GM19395 (cell line): ENCODE results near the gene RGS6.

Experiments
- ATAC-seq: cut with Tn5 transposase; IDR thresholded peaks from one replicate; pipeline ENCODE4 v1.9.1; 2021; ENCODE audit warnings: mild to moderate bottlenecking, moderate library complexity; ENCODE audit not compliant: unreplicated experiment

The RGS6 gene

GRCh38 chr14:72492196-72492595, 560.0 kb downstream of the RGS6 start:
- ATAC-seq: no peak

GRCh38 chr14:72495668-72496067, 563.4 kb downstream of the RGS6 start:
- ATAC-seq: no peak

DNA sequence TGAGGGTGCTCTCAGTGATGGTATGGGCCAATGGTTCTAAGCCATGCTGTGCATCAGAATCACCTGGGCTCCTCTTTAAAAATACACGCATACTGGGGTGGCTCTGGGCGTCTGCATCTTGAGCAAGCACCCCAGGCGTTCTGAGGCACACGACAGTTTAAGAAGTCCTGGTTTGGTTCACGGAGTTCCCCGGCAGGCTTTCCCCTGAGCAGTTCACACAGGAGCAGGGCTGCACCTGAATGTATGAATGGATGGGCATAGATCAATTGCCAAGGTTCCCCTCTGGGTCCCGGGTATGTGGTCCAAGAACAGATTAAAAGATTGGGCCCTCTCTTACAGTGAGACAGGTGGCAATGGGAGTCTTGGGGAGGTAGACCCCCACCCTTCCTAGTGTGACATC, 566.4 kb downstream of the RGS6 start:
- no peak for ATAC-seq

DNA sequence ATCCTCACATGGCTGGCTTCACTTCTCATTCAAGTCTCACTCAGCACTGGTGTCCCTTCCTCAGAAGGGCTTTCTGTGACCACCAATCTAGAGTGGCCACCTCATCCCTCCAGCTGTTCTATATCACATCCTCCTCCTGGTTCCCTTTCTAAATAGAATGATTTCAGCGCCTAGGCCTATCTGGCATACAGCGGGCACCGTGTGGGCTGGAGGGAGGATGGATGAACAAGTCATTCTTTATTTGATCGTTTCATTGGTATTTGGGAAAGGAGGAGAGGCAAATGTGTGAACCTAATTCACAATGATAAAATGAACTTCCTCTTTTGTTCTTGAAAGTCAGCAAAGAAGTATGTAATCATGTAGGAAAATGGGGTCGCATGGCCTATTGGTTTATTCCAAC, 567.5 kb downstream of the RGS6 start:
- no peak for ATAC-seq

- ATAC-seq: no peak
Observed at GRCh38 chr14:72500234-72500838, 568.1 kb downstream of the RGS6 start.

DNA sequence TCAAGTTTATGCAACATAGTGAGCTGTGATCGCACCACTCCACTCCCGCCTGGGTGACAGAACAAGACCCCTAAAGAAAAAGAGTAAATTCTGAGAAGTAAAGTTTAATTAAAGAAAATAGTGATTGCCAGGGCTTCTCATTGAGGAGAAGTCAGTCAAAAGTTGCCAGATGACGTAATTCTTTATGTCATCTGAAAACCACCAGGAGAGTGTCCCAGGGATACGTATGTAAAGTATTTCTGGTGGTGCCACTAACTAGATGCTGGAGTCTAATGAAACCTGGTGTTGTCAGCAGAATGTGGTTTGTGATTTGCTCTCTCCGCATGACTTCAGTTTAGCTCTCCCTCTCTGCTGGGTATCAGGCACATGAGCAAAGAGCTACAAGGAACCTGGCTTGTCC, 569.2 kb downstream of the RGS6 start:
- no peak for ATAC-seq

DNA sequence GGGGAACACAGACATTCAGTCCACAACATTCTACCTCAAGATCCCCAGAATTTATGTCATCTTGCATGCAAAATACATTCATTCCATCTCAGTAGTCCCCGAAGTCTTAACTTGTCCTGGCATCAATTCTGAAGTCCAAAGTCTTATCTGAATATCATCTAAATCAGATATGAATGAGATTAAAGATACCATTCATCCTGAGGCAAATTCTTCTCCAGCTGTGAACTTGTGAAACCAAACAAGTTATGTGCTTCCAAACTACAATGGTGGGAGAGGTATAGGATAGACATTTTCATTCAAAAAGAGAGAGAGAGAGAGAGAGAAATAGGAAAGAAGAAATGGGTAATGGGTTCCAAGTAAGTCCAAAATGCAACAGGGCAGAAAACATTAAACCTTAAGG, 571.0 kb downstream of the RGS6 start:
- no peak for ATAC-seq

DNA sequence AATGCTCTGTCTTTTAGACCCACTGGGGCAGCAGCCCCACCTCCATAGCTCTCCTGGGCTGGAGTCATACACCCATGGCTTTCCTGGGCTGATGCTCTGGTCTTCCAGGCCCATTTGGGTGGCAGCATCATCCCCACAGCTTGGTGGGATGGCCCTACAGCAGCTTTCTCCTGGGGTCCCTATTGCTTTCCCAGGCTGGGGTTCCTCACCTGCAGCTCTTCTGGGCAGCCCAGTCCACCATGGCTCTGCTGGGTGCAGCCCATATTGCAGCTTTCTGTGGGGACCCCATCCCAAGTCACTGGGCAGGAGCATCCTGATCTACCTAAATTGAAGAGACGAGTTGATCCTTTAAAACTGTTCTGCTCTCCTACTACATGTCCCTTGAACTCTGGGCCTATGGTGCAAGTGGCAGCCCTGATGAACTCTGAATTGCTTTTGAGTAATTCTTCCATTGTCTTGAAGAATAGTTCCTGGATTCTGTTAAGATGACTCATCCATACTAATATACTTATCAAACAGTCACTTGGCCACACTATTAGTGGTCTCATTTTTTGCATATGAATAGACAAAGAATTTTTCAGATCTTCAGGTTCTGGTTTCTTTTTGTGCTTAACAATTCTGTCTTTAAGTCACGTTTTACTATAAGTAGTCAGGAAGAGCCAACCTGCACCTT, 571.6 kb downstream of the RGS6 start:
- ATAC-seq: no peak

DNA sequence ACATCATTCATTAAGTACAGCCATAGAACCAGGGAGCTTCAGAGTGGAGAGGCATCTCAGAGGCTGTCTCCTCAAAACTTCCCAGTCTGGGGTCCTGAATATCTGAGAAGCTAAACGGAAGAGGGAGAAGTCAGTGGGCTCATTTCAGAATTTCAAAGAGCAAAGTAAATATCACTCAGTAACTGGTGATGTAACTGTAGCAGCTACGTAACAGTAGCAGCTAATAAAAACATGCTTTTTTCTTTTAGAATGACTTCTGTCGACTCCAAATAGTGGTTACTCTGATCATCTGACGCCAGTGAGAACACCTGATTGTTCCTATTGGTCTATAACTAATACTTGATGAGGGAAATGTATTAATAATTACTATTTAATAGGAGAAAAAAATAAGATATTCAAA, 578.3 kb downstream of the RGS6 start:
- ATAC-seq: no peak

GRCh38 chr14:72512281-72512680, 580.1 kb downstream of the RGS6 start:
- no peak for ATAC-seq

DNA sequence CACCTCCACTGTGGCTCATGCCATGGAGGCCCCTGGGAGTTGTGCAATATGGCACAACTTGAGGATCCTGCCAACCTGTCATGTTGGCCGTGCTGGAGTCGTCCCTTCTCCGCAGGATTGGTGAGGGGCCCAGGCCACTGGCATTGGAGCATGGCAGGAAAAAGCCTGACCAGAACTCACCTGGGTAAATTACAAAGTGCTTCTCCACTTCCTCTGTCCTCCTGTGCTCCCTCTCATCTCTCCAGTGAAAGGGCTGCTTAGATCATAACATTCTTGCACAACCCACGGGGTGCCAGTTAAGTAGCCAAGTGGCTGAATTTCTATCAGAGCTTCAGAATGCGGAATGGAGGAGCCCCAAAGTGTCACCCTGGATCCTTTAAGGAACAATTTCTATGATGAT, 580.7 kb downstream of the RGS6 start:
- no peak for ATAC-seq

DNA sequence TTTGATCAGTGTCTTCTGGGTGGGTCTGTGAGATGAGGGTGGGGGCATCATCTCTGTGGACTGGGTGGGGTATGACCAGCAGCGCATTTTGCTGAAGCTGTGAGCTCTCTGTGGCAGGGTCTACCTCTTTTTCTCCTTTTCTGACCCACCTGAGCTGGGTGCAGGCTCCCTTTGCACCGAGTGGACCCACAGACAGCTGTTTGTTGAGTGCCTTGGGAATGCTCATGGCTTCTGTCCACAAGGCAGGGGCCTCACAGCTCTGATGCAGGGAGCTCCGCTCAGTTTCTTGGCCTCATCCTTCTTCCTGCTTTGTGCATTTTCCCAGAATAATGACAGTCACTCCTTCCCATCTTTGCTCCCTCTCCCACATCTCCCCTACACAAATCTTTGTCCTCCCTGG, 581.1 kb downstream of the RGS6 start:
- no peak for ATAC-seq

- ATAC-seq: no peak
Observed at GRCh38 chr14:72513965-72514659, 581.9 kb downstream of the RGS6 start.

- ATAC-seq: no peak
Observed at GRCh38 chr14:72514660-72515025, 582.4 kb downstream of the RGS6 start.

DNA sequence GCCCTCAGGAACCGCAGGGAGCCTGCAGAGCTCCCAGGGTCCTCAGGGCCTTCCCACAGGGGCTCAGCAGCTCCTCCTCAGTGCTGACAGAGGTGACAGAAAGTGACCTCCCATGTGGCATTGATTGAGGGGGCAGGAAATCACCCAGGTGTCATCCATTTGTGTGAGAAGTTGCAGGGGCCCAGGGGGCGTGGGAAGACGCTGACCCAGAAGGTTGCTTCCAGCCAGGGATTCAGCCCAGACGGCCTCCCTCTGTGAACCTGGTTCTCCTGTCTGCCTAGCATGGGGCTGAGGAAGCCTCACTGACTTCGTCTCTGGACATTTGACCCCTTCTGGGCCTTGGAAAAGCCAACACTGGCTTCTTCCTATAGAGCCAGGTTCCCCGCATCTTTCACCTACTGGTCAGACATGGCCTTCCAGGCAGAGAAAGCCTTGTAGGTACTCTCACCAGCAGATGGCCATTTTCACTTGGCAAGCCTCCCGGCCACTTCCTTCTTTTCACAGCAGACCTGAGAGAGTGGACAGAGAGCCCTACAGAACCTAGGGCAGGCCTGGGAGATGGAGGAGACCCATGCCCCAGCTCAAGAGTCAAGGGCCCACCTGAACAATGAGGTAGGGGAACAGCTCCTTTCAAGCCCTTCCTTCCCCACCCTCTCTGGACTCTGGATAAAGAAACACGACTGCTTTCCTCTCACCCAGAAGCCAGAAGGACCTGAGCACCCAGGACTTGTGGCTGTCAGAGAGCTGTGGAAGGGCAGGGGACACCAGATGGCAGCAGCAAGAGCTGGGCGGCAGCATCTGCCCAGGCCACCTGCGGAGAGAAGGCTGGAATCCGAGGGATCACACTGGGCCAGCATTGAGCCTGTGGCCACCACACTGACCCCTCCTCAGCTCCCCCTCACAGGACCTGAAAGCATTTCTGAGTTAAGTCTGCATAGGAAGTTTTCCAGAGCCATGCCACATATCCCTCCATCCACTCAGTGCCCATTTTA, 583.8 kb downstream of the RGS6 start:
- no peak for ATAC-seq

- peak; percentile 36 for ATAC-seq
Observed at GRCh38 chr14:72516936-72517700, 584.9 kb downstream of the RGS6 start.

GRCh38 chr14:72517736-72518135, 585.5 kb downstream of the RGS6 start:
- no peak for ATAC-seq

DNA sequence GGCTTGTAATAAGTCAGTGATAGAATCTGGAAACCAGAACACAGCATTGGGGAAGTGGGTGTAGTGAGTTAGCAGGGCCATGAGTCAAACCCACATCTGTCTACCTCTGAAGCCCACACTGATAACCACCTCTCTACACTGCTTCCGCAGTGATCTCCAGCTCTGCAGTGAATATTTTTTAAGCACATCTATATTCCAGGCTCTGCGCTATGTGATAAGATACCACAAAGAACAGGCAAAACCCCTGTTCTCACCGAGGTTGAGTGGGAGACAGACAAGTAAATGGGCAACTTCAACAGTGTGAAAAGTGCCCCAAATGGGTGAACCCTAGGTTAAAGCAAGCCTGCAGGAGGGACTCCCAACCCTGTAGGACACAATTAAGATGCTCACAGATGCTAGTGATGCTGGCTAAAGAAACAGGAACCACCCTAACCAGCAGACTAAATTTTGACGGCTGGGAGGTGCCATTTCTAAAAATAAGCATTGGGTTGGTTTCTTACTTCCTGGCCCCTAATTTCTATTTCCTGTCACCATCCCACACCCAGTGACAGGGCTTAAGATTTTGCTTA, 586.7 kb downstream of the RGS6 start:
- peak; percentile 74 for ATAC-seq

DNA sequence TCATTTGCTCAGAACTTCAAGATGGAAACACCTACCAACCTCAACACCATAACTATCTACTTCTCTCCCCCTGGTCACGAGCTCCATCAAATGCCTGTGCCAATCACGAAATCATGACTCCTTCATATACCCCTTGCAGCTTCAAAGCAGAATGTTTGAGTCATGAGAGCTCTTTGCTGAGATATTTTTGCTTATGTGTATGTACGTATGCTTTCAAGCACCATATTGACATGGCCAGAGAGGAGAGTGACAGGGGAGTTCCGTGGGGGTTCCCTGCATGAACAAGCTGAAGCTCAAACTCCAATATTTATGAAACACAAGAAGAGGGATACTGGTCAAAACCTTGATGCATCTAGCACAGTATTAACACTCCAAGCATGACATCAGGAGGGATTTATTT, 587.3 kb downstream of the RGS6 start:
- ATAC-seq: peak; percentile 21

- ATAC-seq: no peak
Observed at GRCh38 chr14:72521045-72521444, 588.8 kb downstream of the RGS6 start.
